HG03280 (cell line): Measurements from ENCODE around the gene FOXO3B.
"Not testable (repeated sequence)": the region's sequence is repeated elsewhere in the genome, so short reads cannot be mapped to it uniquely, and the experiment has no call there.

Experiments used
- ATAC-seq: cut with Tn5 transposase; IDR thresholded peaks from one replicate; pipeline ENCODE4 v1.9.1; 2021; ENCODE audit warnings: mild to moderate bottlenecking, moderate library complexity; ENCODE audit not compliant: unreplicated experiment

FOXO3B gene

DNA sequence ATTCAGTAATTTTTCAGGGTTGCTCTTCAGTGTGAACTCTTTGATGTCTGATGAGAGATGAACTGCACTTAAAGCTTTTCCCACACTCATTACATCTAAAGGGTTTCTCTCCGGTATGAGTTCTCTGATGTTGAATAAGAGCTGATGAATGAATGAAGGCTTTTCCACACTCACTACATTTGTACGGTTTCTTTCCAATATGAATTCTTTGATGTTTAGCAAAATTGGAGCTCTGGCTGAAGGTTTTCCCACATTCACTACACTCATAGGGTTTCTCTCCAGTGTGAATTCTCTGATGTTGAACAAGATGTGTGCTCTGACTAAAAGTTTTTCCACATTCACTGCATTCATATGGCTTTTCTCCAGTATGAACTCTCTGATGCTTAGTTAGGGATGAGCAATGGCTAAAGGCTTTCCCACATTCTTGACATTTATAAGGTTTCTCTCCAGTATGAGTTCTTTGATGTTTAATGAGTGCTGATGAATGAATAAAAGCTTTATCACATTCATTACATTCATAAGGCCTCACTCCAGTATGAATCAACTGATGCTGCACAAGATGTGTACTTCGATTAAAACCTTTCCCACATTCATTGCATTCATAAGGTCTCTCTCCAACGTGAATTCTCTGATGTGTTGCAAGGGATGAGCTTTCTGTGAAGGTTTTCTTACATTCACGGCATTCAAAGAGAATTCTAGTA, 20.0 kb downstream of the FOXO3B start:
- not testable (repeated sequence) for ATAC-seq

DNA sequence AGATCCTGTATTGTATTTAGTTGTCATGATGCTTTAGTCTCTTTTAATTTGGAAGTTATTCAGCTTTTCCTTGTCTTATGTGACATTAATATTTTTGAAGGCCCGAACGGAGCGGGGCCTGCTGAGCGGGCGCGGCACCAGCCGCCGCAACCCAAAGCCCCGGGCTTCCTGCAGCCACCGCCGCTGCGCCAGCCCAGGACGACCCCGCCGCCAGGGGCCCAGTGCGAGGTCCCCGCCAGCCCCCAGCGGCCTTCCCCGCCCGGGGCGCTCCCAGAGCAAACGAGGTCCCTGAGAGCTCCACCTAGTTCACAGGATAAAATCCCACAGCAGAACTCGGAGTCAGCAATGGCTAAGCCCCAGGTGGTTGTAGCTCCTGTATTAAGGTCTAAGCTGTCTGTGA, 32.0 kb downstream of the FOXO3B start:
- ATAC-seq: not testable (repeated sequence)

DNA sequence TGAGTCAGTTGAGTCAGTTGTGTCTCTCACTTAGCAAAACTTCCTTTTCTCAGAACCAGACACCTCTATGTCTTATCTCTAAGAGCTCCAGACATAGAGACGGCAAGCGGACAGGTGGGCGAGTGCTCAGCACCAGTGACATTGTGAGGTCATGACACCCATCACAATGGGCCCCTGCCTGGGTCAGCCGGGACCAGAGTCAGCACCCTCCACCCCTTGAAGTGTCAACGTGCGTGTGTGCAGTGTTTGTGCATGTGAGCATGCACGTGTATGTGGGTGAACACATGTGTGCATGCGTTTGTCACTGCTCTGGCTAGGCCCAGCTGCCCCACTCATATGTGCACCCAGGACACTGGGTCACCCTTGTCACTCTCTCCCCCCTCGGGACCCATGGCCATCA, 37.8 kb downstream of the FOXO3B start, which contains the start of gene TBC1D28:
Gene TBC1D28 (minus strand): TSS at position 101 of the 400 bp plus-strand sequence. CDS start 3,039 bp downstream, outside the sequence.
- not testable (repeated sequence) for ATAC-seq

DNA sequence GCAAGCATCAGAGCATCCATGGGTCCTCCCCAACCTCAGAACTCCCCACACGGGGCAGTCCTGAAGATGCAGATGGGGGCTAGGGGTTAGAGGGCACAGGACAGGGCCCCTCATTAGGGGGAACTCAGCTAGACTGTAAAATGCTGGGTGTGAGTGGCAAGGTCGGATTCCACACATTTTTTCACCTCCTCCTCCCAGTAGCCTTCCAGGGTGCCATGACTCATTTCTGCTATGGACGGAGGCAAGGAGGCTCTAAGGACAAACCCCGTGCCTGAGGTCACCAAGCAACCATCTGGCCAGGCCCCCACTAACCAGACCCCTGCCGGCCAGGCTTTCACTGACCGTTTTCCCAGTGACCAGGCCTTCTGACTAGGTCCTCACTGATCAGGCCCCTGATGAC, 39.0 kb downstream of the FOXO3B start:
- ATAC-seq: not testable (repeated sequence)

DNA sequence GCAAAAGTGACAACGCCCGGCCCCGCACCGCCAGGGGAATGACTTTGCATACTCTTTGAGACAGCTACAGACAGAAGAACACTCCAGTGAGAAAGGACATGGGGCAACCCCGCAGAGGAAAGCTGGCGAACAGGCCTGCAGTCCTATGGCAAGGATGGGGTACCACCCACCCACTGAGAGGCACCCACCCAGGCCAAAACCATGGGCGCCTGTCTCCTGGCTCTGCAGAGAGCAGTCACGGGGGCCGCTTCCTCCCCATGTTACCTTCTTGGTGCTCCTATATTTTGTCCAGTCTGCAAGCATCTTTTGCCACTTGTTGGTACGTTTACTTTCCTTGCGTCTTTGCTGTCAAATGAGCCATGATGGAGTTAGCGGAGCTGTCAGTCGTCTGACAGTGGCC, 43.8 kb downstream of the FOXO3B start:
- not testable (repeated sequence) for ATAC-seq

DNA sequence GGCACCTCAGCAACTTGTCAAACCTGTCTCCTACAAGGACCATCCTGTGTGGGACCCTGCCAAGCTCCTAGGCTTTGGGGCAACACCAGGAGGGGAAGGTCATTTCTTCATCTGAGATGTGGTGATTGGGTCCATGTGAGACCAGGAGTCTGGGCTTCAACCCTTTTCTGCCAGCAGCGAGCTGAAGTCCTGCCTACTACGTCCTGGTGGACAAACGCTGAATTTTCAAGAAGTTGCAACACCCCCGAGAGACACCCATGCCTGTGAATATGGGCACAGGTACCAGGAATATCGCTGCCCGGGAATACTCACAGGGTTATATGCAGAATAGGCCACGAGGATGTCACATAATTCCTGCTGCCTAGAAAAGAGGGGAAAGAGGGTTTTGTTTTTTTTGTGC, 45.9 kb downstream of the FOXO3B start:
- ATAC-seq: not testable (repeated sequence)

DNA sequence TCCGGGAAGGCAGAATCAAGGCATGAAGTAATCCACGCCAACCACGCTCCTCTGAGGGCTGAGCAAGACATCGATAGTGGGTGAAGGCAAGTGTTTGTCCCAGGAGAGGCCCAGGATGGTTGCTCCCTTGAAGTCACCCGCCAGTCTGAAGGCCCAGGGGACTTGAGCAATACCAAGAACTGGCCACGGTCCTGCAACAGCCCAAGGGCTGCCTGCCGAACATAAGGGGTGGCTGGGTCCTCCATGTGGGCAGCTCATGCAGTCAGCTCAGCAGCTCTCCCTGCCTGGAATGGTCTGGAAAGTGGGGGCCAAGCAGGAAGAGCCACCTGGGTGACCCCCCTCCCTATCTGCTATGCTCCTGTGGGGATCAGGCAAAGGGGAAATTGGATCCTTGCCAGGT, 46.3 kb downstream of the FOXO3B start:
- ATAC-seq: not testable (repeated sequence)

DNA sequence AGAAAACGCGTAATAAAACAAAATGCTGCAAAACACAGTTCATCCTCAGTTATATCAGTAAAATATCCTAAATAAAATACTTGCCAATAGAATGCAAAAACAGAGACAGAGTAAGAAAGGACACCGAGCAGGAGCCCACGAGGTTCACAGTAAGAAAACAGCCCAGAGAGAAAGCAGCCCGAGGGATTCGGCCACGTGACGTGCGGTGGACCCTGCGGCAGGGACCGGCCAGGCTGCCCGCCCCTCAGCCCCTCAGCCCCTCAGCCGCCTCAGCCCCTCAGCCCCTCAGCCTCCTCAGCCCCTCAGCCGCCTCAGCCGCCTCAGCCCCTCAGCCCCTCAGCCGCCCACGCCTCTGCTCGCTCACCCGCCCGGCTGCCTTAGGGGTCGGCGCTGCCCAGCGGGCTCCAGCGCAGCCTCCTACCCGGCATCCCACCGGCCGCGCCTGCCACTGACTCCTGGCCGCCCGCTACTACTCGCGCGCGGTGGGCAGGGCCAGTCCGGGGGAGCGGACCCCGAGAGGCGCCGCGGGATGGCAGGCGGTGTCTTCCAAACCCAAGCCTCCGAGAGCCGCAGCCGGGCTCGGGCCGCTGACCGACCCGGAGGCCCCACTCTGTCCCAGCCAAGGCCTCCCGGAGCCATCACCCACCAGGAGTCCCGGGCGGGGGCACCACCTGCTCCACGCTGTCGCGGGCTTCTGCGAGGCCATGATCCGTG, 47.4 kb downstream of the FOXO3B start:
- ATAC-seq: not testable (repeated sequence)
